GM12891 (cell line): ENCODE results near the gene SPINT2.

Experiments
- PAX5 ChIP-seq: IDR thresholded peaks from 2 replicates; pipeline ENCODE4 v1.6.1; 2011; ENCODE audit warnings: low read length, moderate library complexity, mild to moderate bottlenecking; ENCODE audit not compliant: insufficient read depth, severe bottlenecking
- POLR2A ChIP-seq: IDR thresholded peaks from 2 replicates; pipeline ENCODE4 v1.6.1; 2011; ENCODE audit warnings: low read depth, low read length, control low read depth
- POLR2AphosphoS5 ChIP-seq: IDR thresholded peaks from 2 replicates; pipeline ENCODE4 v1.6.1; 2011; ENCODE audit warnings: low read depth, low read length, control low read depth
- POU2F2 ChIP-seq: IDR thresholded peaks from 2 replicates; pipeline ENCODE4 v1.6.1; 2011; ENCODE audit warnings: low read depth, mild to moderate bottlenecking, control low read depth, low read length, moderate library complexity
- TAF1 ChIP-seq: IDR thresholded peaks from 2 replicates; pipeline ENCODE4 v1.6.1; 2011; ENCODE audit warnings: low read depth, low read length, control low read depth

DNA sequence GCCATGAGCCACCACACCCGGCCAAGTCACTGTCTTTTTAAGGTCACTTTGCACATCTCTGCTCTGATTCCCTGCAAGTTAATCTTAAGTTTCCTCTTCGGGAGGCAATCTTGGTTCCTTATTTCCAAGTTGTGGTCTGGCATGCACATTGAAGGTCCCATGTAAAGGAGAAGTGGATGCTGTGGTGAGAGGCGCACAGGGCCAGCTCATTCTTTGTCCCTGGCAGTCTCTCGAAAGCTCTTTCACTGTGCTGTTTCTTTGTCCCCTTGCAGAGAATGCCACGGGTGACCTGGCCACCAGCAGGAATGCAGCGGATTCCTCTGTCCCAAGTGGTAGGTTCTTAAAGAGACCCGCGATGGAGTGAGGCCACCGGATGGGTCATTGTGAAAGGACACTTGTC is 23.2 kb downstream of the SPINT2 start:
- TF ChIP-seq PAX5 = no peak
- TF ChIP-seq POLR2A = no peak
- no peak for TF ChIP-seq POU2F2
- no peak for TF ChIP-seq POLR2AphosphoS5
- TF ChIP-seq TAF1 = no peak
